Activated naive CD8-positive, alpha-beta T cell treated with anti-CD3 and anti-CD28 coated beads for 36 hours (primary cell): ENCODE data around the gene STIM1. TPM values are rescaled to one million over a fixed set of nuclear protein-coding genes. Genes with fewer than 3 reads are reported as not detected.

Experiments used
- DNase-seq: peaks from one replicate; pipeline ENCODE4 v3.0.0; 2021
- H3K27ac Mint-ChIP-seq: one replicate; pipeline ENCODE4 v1.8.0; 2022; ENCODE audit warnings: mild to moderate bottlenecking, moderate library complexity, mixed read lengths
- H3K27me3 Mint-ChIP-seq: one replicate; pipeline ENCODE4 v1.8.0; 2022; ENCODE audit warnings: mild to moderate bottlenecking, mixed read lengths
- H3K36me3 Mint-ChIP-seq: one replicate; pipeline ENCODE4 v1.8.0; 2021; ENCODE audit warnings: mild to moderate bottlenecking, mixed read lengths
- H3K4me1 Mint-ChIP-seq: one replicate; pipeline ENCODE4 v1.8.0; 2021; ENCODE audit warnings: mixed read lengths
- H3K4me3 Mint-ChIP-seq: one replicate; pipeline ENCODE4 v1.8.0; 2022; ENCODE audit warnings: mild to moderate bottlenecking, moderate library complexity, mixed read lengths
- H3K9me3 Mint-ChIP-seq: one replicate; pipeline ENCODE4 v1.8.0; 2022; ENCODE audit warnings: mixed read lengths
- total RNA-seq, 2 experiments: library from RNA; stranded (reverse); gene quantifications; one replicate each; pipeline ENCODE4 v1.2.3, GENCODE V29; 2021

The STIM1 gene
- total RNA-seq, 2 experiments from 2014 or later, result 49.4 to 55.4 TPM

DNA sequence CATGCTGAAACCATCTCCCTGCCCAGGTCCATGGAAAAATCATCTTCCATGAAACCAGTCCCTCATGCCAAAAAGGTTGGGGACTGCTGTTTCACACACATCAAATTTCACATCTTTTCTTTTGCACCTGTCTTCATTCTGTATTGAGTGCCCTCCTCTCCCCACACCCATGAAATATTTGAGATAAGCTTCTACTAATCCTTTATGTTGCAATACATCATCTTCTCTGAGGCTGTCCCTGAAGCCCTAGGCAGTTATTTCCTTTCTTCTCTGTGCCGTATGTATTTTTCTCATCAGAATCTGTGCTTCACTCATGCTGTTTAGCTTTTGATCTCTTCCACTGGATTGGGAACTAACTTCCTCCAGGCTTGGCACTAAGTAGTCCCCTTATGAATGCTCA is 199.2 kb downstream of the STIM1 start:
- H3K36me3 Mint-ChIP-seq, result peaks cover 38% of the 10 kb centered on the region
- no peaks in the 10 kb centered on the region for H3K27me3 Mint-ChIP-seq
- H3K27ac Mint-ChIP-seq, result no peak overlapping the region
- no peak for DNase-seq
- peaks cover 6% of the 10 kb centered on the region for H3K9me3 Mint-ChIP-seq
- H3K4me3 Mint-ChIP-seq, result no peak overlapping the region
- peaks cover 26% of the 10 kb centered on the region for H3K4me1 Mint-ChIP-seq

DNA sequence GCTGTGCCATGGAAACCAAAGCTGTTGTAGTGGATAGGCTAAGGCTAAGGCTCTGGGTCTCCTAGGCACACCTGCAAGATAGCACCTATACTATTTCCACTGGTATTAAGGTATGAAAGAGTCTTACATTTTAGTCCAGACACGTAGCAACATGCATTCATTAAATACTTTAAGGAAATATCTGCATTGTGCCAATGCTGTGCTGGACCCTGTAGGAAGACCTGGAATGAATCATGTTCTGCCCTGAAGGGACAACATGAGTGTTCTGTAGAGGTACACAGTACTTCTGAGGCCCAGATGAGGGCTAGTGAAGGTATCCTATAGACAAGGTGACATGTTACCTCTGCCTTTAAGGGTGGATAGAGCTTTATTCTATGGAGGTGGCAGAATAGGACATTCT is 204.0 kb downstream of the STIM1 start:
- Mint-ChIP-seq H3K9me3 (no peaks in the 10 kb centered on the region), H3K27me3 (no peaks in the 10 kb centered on the region), H3K36me3 (peaks cover 24% of the 10 kb centered on the region), H3K4me1 (peaks cover 41% of the 10 kb centered on the region), H3K4me3 (no peak overlapping the region), H3K27ac (no peak overlapping the region)
- no peak for DNase-seq

DNA sequence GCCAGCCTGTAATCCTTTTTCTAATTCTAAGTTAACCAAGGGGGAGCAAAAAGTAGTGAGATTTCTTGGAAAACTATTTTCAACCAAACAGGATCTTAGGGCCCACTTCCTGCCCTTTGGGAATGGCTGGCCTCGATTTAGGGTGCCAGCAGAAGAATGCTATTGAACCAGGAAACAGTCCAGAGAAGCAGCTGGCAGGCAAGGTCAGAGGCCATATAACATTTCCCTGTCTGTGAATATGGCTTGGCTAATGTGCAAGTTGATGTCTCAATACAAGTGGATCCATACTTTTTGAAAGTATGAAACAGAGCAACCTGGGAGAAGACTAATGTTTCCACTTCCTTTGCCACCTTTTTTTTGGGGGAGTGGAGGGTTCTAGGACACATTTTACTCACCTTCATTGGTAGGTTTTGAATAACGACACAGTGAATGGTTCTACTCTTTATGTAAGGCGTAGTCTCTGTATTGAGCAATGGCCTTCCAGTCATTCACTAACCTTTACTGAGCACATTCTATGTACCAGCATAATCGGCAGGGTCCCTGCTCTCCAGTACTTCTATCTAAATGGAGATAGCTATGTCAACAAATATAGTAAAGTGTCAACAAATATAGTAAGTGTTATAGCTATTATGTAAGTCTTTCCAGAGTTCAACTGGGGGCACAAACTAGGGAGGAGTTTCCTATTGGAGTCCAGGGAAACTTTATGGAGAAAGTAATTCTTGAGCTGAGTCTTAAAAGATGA is 204.9 kb downstream of the STIM1 start:
- Mint-ChIP-seq H3K27ac (no peak overlapping the region), H3K27me3 (no peaks in the 10 kb centered on the region), H3K36me3 (peaks cover 24% of the 10 kb centered on the region), H3K4me3 (no peak overlapping the region), H3K9me3 (no peaks in the 10 kb centered on the region), H3K4me1 (peaks cover 49% of the 10 kb centered on the region)
- DNase-seq, result no peak

DNA sequence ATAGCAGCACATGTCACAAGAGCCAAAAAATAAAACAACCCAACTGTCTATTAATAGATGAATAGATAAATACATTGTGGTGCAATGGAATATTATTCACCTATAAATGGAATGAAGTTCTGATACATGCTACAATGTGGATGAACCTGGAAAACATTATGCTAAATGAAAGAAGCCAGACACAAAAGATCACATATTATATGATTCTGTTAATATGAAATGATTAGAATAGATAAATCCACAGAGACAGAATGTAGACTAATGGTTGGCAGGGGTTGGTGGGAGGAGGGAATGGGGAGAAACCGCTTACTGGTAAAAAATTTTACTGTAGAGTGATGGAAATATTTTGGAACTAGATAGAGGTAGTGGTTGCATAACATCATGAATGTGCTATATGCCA is 206.2 kb downstream of the STIM1 start:
- Mint-ChIP-seq H3K4me1 (peaks cover 55% of the 10 kb centered on the region), H3K27ac (peak overlapping the region; percentile 29), H3K9me3 (no peaks in the 10 kb centered on the region), H3K4me3 (no peak overlapping the region), H3K27me3 (no peaks in the 10 kb centered on the region), H3K36me3 (peaks cover 22% of the 10 kb centered on the region)
- DNase-seq, result no peak

DNA sequence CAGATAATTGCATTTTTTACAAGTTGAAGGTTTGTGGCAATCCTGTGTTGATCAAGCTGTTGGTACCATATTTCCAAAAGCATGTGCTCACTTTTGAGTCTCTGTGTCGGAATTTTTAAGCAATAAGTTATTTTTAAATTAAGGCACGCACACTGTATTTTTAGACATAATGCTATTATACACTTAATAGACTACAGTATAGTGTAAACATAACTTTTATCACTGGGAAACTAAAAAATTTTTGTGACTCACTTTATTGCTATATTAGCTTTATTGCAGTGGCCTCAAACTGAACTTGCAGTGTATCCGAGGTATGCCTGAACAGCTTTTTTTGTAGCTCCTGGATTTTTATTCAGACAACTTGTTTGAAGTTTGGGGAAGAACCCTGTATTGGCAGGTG is 207.9 kb downstream of the STIM1 start:
- H3K27ac Mint-ChIP-seq, result no peak overlapping the region
- H3K4me1 Mint-ChIP-seq, result peaks cover 54% of the 10 kb centered on the region
- peaks cover 17% of the 10 kb centered on the region for H3K36me3 Mint-ChIP-seq
- no peaks in the 10 kb centered on the region for H3K9me3 Mint-ChIP-seq
- H3K27me3 Mint-ChIP-seq, result no peaks in the 10 kb centered on the region
- DNase-seq, result no peak
- H3K4me3 Mint-ChIP-seq, result no peak overlapping the region

DNA sequence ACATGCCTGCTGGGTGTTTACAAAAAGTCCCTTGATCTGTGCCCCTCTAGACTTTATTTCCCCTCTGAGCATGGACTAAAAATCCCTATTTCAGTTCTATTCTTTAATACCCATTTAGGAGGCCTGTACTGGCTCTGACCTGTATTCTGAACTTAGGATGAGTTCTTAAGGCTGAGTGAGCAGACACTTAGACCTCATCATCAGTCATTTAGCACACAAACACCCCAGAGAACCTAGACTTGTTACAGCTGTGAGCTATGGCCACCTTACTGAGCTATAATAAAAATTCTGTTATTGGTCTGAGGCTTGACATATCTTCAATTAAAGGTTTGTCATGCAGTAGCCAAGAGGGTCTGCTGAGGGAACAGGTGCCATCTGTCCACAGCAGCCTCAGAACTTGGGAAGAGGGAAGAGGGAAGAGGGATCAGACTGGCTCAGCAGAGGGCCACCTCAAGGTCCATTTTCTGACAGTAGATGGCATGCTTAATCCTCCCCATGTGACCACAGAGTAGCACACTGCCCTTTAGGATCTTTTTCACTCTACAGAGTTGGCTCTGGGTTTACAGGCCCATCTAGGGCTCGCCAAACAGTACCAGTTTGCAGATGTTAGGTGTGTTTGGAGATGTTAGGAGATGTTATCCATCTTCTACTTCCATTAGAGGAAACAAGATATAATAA is 209.0 kb downstream of the STIM1 start:
- H3K27ac Mint-ChIP-seq, result peak overlapping the region; percentile 18
- H3K4me1 Mint-ChIP-seq, result peaks cover 59% of the 10 kb centered on the region
- H3K9me3 Mint-ChIP-seq, result no peaks in the 10 kb centered on the region
- no peaks in the 10 kb centered on the region for H3K27me3 Mint-ChIP-seq
- H3K4me3 Mint-ChIP-seq, result no peak overlapping the region
- no peak for DNase-seq
- H3K36me3 Mint-ChIP-seq, result peaks cover 18% of the 10 kb centered on the region

DNA sequence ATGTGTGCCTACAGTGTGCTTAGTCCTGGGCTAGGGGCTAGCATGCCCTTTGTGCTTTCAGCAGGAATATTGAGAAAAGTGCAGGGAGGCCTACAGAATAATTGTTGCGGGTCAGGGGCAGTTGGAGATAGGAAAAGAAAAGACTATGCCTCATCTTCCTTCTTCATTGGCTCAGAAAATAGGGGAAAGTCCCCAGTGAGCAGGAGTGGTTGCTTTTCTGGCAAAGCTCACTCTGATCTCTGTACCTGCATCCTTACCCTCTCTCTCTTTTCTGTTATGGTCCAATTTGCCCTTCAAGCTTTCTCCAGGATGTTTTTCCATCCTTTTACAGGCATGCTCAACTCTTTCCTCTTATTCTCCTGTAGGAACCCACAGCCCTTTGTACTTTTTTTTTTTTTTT is 209.6 kb downstream of the STIM1 start:
- H3K36me3 Mint-ChIP-seq, result peaks cover 16% of the 10 kb centered on the region
- peaks cover 62% of the 10 kb centered on the region for H3K4me1 Mint-ChIP-seq
- H3K4me3 Mint-ChIP-seq, result no peak overlapping the region
- DNase-seq, result peak; percentile 4
- no peak overlapping the region for H3K27ac Mint-ChIP-seq
- no peaks in the 10 kb centered on the region for H3K27me3 Mint-ChIP-seq
- no peaks in the 10 kb centered on the region for H3K9me3 Mint-ChIP-seq

DNA sequence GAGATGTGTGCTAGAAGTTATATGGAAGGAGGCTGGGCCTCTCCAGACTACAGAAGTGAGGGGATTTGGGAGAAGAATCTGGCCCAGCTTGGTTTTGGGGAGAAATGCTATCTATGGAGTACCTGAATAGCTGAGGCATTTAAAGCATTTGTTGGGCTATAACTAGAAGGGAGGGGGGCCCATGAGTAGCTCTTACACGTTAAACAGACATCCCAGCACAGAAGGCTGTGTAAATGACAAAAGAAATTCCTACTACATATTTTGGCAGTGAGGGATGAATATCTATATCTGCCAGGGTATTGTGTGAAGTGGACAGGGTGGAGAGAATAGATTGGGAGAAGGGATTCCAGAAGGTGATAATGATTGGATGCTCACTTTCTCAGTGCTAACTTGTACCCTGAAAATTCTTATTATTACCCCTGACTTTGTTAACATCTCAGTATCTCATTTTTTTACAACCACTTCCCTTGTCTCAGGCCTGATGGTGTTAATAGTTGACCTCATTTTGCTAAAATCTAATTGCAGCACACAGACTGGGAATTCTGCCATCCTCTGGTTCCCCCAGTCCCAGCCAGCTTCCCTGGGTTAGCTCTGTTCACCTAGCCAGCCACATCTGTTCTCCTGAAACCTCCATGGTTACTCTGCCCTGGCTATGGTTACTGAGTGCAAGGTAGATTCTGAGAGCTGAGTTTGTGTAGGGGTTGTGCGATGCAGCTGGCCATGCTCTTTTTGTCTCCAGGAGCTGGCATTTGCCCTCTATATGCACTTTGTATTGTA is 210.3 kb downstream of the STIM1 start:
- Mint-ChIP-seq H3K4me3 (no peak overlapping the region), H3K9me3 (no peaks in the 10 kb centered on the region), H3K27me3 (no peaks in the 10 kb centered on the region), H3K36me3 (peaks cover 20% of the 10 kb centered on the region), H3K4me1 (peaks cover 58% of the 10 kb centered on the region), H3K27ac (no peak overlapping the region)
- DNase-seq, result no peak

DNA sequence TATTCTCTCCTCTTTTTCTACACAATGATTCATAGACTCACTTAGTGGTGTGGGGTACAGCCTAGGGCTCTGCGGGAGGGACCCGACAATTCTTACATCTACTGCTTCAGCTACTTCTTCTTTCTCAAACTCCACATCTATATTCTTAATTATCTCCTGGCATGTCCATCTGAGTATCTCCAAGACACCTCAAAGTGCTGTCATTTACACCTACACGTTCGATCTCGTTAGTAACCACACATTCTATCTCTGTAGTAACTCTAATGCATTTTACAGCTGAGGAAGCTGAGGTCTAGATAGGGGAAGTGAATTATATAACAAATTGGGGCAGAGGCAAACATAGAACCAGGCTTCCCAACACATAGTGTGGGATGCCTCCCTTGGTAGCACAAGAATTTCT is 211.4 kb downstream of the STIM1 start:
- Mint-ChIP-seq H3K27me3 (no peaks in the 10 kb centered on the region), H3K4me1 (peaks cover 55% of the 10 kb centered on the region), H3K27ac (no peak overlapping the region), H3K4me3 (no peak overlapping the region), H3K9me3 (no peaks in the 10 kb centered on the region), H3K36me3 (peaks cover 22% of the 10 kb centered on the region)
- no peak for DNase-seq

DNA sequence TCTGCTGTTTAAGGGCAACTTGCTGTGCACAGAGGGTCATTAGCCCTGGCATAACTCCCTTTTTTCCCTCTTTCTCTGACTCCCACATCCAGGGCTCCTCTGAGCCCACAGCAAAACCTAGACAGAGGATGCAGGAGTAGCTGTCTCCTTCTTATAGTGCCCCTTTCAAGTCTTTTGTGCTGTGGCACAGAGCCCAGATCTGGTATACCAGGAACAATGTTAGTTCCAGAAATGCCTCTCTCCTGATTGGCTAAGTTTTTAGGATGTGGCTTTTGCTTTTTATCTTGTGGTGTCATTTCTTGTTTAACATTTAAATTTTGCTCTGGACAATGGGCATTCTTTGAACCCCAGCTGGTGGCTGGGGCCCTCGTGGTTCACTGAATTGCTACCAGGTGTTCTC is 213.5 kb downstream of the STIM1 start:
- H3K9me3 Mint-ChIP-seq, result no peaks in the 10 kb centered on the region
- no peak overlapping the region for H3K4me3 Mint-ChIP-seq
- H3K27ac Mint-ChIP-seq, result peak overlapping the region; percentile 64
- peaks cover 64% of the 10 kb centered on the region for H3K4me1 Mint-ChIP-seq
- no peaks in the 10 kb centered on the region for H3K27me3 Mint-ChIP-seq
- H3K36me3 Mint-ChIP-seq, result peaks cover 20% of the 10 kb centered on the region
- no peak for DNase-seq

DNA sequence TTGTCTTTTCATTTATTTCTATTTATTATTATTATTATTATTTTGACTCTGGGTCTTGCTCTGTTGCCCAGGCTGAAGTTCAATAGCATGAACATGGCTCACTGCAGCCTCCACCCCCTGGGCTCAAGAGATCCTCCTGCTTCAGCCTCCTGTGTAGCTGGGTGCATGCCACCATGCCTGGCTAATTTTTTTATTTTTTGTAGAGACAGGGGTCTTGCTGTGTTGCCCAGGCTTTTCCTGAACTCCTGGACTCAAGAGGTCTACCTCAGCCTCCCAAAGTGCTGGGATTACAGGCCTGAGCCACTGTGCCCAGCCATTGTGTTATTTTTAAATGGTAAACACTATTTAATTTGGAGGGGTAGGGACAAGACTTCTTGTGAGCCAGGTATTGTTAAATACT is 215.9 kb downstream of the STIM1 start:
- H3K4me1 Mint-ChIP-seq, result peaks cover 43% of the 10 kb centered on the region
- DNase-seq, result no peak
- H3K36me3 Mint-ChIP-seq, result peaks cover 27% of the 10 kb centered on the region
- H3K27me3 Mint-ChIP-seq, result no peaks in the 10 kb centered on the region
- H3K4me3 Mint-ChIP-seq, result no peak overlapping the region
- H3K9me3 Mint-ChIP-seq, result no peaks in the 10 kb centered on the region
- H3K27ac Mint-ChIP-seq, result no peak overlapping the region

DNA sequence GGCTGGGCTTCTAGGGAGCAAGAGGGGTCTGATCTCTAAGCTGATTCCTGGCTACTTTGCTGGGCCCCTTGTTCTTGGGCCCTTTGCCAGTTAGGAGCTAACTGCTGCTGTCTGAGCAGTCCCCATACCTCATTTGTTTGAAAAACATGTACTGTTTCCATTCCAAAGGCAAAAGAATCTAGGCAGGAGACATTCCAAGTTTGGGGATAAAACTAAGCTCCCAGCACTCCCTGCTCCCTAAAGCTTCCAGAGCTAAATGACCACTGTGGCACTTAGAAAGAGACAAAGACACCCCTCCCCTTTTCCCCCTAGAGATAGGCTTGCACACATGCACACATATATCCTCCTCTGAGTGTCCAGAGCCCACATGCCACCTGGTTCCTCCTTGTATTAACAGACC is 216.4 kb downstream of the STIM1 start:
- H3K4me3 Mint-ChIP-seq, result no peak overlapping the region
- peaks cover 26% of the 10 kb centered on the region for H3K36me3 Mint-ChIP-seq
- H3K9me3 Mint-ChIP-seq, result no peaks in the 10 kb centered on the region
- DNase-seq, result no peak
- peak overlapping the region; percentile 49 for H3K27ac Mint-ChIP-seq
- peaks cover 42% of the 10 kb centered on the region for H3K4me1 Mint-ChIP-seq
- no peaks in the 10 kb centered on the region for H3K27me3 Mint-ChIP-seq

DNA sequence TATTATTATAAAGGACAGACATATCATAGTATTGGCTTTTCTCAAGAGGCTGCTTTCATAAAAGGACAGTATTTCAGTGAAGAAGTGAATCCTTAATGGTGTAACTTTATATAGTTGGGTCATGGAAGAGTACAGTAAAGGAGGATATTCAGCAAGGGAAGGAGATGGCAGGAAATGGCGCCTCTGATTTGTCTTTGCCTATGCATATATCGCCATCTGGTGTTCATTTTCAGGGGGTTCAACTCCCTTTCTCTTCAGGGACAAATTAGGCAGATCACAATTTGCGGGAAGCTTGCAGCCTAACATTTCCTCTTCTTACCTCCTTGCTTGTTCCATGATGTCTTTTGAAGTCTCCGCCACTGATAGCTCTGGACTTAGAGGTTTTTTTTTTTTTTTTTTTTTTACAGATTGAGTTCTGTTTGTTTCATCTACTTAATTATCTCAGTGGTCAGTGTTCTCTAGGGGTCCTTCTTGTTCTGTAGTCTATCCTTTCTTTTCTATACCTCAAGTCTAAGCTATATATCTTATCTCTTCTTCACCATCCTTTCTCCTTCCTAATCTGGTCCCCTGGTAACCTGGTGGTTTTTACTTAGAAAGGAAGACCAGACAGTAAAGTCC is 217.3 kb downstream of the STIM1 start:
- no peaks in the 10 kb centered on the region for H3K27me3 Mint-ChIP-seq
- H3K4me3 Mint-ChIP-seq, result no peak overlapping the region
- DNase-seq, result peak; percentile 24
- H3K9me3 Mint-ChIP-seq, result no peaks in the 10 kb centered on the region
- peaks cover 23% of the 10 kb centered on the region for H3K36me3 Mint-ChIP-seq
- H3K4me1 Mint-ChIP-seq, result peaks cover 35% of the 10 kb centered on the region
- peak overlapping the region; percentile 21 for H3K27ac Mint-ChIP-seq

DNA sequence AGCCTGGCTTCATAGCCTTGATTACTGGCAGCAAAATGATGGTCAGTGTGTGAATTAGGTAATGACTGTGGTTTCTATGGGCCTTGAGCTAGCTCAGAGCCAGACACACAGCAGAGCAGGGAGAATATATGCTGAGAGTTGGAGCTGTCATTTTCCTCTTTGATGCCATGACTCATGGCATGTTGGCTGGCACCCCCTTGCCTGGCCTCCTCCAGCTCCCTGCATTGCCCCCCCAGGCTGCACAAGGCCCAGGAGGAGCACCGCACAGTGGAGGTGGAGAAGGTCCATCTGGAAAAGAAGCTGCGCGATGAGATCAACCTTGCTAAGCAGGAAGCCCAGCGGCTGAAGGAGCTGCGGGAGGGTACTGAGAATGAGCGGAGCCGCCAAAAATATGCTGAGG is 218.8 kb downstream of the STIM1 start:
- no peak overlapping the region for H3K27ac Mint-ChIP-seq
- H3K9me3 Mint-ChIP-seq, result no peaks in the 10 kb centered on the region
- H3K27me3 Mint-ChIP-seq, result no peaks in the 10 kb centered on the region
- no peak for DNase-seq
- peaks cover 15% of the 10 kb centered on the region for H3K36me3 Mint-ChIP-seq
- H3K4me1 Mint-ChIP-seq, result peaks cover 22% of the 10 kb centered on the region
- no peak overlapping the region for H3K4me3 Mint-ChIP-seq

DNA sequence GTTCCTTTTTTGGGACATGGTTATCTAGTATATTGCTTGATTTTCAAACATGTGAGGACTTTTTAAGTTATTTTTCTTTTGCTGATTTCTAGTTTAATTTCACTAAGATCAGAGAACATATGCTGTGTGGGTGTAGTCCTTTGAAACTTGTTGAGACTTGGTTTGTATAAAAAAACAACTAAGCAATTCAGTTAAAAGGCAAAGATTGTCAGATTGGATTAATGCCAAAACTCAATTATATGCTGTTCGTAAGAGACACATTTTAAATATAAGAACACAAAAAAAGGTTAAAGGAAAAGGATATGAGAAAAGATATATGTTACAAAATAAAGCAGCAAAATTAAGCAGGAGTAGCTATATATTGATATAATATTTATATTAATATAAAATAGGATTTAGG is 221.3 kb downstream of the STIM1 start:
- peaks cover 9% of the 10 kb centered on the region for H3K36me3 Mint-ChIP-seq
- no peak for DNase-seq
- no peak overlapping the region for H3K27ac Mint-ChIP-seq
- H3K27me3 Mint-ChIP-seq, result no peaks in the 10 kb centered on the region
- H3K4me1 Mint-ChIP-seq, result peaks cover 16% of the 10 kb centered on the region
- no peaks in the 10 kb centered on the region for H3K9me3 Mint-ChIP-seq
- H3K4me3 Mint-ChIP-seq, result no peak overlapping the region
